Prostate gland (tissue), 2 donors: Measurements from ENCODE around the gene VPS13D.

Experiments
- CTCF ChIP-seq, 4 experiments: fragments of 200-600 bp in 2 of 4; fragments of 450-650 bp in 2 of 4; sonication (generic) in 2 of 4; IDR thresholded peaks; 1 replicate in 3 of 4; 2 replicates in 1 of 4; pipeline ENCODE4 v1.5.1; 2016 to 2019; ENCODE audit warnings: antibody characterized with exemption in 4 of 4, mild to moderate bottlenecking in 2 of 4, moderate library complexity in 2 of 4
- POLR2A ChIP-seq: fragments of 450-650 bp; IDR thresholded peaks from one replicate; pipeline ENCODE4 v1.6.1; 2016; ENCODE audit warnings: antibody characterized with exemption, mild to moderate bottlenecking
- POLR2AphosphoS5 ChIP-seq: sonication (generic); formaldehyde crosslinking; IDR thresholded peaks from one replicate; pipeline ENCODE4 v1.6.1; 2017; ENCODE audit warnings: antibody characterized with exemption

DNA sequence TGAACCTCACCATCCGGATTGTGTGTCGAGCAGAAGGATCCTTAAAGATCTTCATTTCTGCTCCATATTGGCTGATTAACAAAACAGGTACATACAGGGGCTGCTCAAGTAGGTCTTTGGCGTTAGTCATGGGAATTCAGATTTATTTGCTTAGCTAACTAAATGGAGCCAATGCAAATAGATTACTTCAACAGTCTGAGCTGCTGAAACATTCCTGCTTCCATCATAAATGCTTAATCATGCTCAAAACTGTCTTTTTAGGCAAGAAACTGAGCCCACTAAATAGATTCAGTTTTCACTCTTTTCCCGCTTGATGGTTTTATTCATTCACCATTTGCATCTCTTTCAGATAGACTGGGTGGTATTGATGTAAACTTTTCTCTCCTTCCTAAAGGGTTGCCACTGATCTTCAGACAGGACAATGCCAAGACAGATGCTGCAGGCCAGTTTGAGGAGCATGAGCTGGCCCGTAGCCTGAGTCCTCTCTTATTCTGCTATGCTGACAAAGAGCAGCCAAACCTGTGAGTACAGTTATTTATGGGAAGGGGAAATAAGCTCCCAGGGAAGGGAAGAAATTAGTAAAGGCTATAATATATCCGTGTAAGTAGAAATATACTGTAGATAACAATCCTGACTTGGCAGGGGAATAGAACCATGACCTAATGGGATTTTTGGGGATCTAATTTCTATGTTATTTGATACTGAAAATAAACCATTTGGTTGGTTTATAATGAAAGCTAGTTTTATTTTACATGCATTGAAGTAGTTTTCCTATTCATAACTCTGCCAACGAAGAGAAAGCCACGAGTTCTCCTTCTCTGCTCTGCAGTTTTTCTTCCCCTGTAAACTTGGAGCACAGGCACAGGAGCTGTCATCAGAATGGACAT, 126.4 kb downstream of the VPS13D start:
- TF ChIP-seq CTCF (IDR thresholded peaks at IDR 0.05) (no peak), POLR2A (no peak), POLR2AphosphoS5 (peak; percentile 56)
